ENCODE data around the gene HPS5.

HPS5 gene

GRCh38 chr11:18320617-18321016 is 1.3 kb downstream of the HPS5 start:
- no peak for DNase-seq (ENCODE audit: low spot score)

DNA sequence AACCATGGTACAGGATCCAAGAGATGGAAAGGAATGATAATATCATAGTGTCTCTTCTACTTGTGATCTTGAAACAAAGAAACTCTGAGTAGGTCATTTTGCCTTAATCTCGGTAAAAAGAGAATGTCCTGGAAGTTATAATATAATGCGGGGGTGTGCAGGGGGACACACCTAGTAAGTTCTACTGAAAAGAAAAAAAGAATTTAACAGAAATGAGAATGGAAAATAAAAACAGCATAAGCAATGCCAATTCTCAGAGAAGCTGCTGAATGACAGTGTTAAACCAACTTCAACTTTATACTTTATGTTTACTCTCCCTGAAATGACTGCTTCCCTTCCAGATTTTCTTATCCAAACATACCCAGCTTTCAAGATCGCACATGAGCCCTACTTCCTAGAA is 2.0 kb downstream of the HPS5 start:
- DNase-seq (ENCODE audit: low spot score) = no peak

- no peak for DNase-seq (ENCODE audit: low spot score)
Measured at GRCh38 chr11:18317551-18317950, 4.4 kb downstream of the HPS5 start.

- no peak for DNase-seq (ENCODE audit: low spot score)
Measured at GRCh38 chr11:18315893-18316292, 6.0 kb downstream of the HPS5 start.

DNA sequence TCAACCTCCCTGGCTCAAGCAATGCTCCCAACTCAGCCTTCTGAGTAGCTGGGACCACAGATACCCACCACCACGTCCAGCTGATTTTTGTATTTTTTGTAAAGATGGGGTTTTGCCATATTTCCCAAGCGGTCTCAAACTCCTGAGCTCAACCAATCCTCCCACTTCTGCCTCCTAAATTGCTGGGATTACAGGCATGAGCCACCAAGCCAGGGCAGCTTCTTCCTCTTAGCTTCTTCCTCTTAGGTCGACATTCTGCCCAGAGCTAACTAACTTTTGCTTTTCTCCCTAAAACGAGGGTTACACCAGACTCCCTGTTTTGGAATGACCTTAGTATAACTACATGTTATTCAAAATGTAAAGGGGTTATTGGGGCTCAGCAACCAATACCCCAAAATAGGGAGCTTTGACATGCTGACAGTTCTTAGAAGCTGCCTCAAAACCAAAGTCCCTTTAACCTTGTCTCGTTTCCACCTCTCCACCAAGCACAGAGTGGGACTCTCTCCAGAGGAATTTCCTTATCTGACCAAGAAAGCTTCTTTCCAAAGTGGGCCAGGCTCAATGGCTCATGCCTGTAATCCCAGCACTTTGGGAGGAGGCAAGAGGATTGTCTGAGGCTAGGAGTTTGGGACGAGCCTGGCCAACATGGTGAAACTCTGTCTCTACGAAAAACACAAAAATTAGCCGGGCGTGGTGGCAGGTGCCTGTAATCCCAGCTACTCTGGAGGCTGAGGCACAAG is 7.0 kb downstream of the HPS5 start:
- no peak for DNase-seq (ENCODE audit: low spot score)

DNA sequence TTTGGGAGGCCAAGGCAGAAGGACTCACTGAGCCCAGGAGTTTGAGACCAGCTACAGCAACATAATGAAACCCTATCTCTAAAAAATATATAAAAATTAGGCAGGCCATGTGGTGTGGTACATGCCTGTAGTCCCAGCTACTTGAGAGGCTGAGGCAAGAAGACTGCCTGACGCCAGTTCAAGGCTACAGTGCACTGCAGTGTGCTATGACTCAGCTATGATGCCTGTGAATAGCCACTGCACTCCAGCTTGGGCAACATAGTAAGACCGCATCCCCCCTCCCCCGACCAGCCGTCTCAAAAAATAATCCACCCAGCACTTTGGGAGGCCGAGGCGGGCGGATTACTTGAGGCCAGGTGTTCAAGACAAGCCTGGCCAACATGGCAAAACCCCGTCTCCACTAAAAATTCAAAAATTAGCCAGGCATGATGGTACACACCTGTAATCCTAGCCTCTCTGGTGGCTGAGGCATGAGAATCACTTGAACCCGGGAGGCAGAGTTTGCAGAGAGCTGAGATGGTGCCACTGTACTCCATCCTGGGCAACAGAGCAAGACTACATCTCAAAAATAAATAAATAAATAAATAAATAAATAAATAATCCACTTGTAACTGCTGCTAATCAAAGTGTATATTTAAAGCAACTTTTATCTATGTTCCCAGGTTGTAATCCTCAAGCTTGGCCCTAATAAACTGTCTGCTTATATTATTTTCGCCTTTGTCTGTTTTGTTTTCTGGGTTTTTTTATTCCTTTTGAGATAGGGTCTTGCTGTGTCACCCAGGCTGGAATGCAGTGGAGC is 7.8 kb downstream of the HPS5 start:
- no peak for DNase-seq (ENCODE audit: low spot score)

- no peak for DNase-seq (ENCODE audit: low spot score)
Measured at GRCh38 chr11:18312663-18313420, 9.1 kb downstream of the HPS5 start.

GRCh38 chr11:18312012-18312411 is 9.9 kb downstream of the HPS5 start:
- no peak for DNase-seq (ENCODE audit: low spot score)

DNA sequence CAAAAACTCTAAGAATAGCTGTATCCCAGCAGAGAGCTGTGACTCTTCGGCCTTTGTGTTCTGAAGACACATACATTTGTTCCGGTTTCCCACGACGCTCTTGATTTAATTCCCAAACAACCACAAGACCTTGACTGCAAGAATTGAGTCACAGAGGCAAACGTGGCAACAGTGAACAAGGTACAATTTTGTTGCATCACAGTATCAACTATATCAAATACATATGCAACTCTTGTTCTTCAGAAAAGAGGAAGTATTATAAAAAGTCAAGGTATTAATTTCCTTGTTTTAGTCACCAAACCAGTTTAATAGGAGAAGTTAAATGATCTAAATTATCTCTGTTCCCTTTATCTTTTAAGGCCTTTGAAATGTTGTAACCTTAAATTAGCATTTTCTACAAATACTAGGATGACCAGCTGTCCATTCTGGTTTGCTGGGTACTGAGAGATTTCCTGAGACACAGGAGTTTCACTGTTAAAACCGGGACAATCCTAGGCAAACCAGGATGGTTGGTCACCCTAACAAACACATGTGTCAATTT is 11.1 kb downstream of the HPS5 start:
- DNase-seq (ENCODE audit: low spot score) = no peak

DNA sequence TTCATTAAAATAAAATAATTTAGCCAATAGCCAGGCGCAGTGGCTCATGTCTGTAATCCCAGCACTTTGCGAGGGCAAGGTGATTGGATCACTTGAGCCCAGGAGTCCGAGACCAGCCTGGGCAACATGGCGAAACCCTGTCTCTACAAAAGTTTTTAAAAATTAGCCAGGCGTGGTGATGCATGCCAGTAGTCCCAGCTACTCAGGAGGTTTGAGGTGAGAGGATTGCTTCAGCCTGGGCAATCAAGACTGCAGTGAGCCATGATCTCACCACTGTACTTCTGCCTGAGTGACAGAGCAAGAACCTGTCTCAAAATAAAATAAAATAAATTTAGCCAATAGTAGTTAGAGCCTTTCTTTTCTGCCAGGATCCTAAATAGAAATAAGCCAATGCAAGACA is 12.2 kb downstream of the HPS5 start:
- no peak for DNase-seq (ENCODE audit: low spot score)

DNA sequence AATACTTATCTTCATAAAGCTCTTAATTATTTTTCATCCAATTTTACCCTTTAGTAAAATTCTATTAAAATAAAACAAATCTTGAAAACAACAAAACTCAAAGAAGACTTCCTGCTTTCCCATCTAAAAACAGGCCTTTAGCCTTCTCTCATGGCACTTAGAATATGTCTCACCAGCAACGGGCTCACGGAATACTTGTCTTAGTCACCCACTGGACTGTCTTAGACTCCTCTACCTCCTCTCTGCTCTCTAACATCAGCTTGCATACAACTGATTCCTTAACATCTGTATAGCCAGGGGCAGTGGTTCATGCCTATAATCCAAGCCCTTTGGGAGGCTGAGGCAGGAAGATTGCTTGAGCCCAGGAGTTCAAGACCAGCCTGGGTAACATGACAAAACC is 13.7 kb downstream of the HPS5 start:
- no peak for DNase-seq (ENCODE audit: low spot score)

- no peak for DNase-seq (ENCODE audit: low spot score)
Measured at GRCh38 chr11:18307461-18308139, 14.3 kb downstream of the HPS5 start.

DNA sequence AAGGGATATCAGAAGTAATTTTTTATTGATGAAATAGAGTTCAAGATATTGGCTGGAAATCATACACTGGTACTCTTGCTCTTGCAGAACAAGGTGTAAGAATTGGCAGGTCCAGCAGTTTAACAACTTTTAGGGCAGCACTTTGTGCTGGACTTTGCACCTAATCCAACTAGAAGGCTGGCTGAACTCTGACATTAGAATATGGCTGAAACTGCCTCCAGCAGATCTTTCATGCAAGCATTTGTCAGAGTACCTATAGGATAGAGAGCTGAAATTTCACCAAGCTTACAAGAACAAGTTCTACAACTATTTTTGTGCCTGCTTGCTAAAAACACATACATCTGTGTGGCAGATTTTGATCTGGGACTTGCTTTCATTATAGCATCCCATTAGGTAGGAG is 17.2 kb downstream of the HPS5 start:
- no peak for DNase-seq (ENCODE audit: low spot score)

DNA sequence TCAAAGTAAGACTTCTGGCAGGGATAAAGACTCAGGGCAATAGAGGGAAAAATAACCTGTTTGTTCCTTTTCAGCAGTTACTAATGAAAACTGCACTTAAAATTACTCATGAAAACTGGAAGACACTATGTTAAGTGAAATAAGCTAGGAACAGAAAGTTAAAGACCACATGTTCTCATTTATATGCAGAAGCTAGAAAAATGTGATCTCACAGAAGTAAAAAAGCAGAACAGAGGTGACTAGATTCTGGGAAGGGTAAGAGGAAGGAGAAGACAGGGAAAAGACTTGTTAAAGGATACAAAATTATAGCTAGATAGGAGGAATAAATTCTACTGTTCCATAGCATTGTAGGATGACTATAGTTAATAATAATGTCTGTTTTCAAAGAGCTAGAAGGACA is 22.2 kb downstream of the HPS5 start:
- no peak for DNase-seq (ENCODE audit: low spot score)

- DNase-seq (ENCODE audit: low spot score) = no peak
Measured at GRCh38 chr11:18295316-18295715, 26.6 kb downstream of the HPS5 start.

GRCh38 chr11:18294862-18295261 is 27.1 kb downstream of the HPS5 start:
- DNase-seq (ENCODE audit: low spot score) = no peak

DNA sequence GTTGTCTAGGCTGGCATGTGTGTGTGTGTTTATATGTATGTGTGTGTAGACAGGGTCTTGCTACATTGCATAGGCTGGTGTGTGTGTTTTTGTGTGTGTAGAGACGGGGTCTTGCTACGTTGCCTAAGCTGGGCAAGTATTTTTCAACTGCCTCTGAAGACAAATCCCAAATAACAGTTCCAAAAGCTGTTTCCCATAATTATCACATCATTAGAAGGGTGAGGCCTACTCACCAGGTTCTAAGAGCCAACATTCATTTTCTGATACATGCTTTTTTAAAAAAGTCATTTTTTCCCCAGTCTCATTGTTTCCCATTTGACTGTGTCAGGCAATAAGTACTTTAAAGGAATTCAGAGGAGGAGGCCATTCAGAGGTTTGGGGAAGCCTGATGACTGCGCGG is 33.0 kb downstream of the HPS5 start:
- no peak for DNase-seq (ENCODE audit: low spot score)

GRCh38 chr11:18285841-18286240 is 36.1 kb downstream of the HPS5 start:
- no peak for DNase-seq (ENCODE audit: low spot score)

DNA sequence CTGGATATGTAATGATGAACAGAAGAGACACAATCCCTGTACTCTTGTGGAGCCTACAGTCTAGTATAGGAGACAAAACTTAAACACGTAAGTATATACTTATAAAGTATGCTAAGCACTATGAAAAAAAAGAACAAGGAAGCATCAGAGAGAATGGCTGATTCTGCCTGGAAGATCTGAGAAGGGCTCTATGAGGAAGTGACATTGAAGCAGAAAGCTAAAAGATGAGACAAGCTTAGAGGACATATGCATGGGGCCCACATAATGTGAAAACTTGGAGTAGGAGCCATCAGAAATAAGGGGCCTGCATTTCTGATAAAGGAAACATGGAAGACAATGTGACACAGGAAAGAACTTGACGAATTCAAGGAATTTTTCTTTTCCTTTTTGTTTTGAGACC is 39.3 kb downstream of the HPS5 start:
- DNase-seq (ENCODE audit: low spot score) = no peak

GRCh38 chr11:18280438-18281045 is 41.4 kb downstream of the HPS5 start:
- DNase-seq (ENCODE audit: low spot score) = no peak

DNA sequence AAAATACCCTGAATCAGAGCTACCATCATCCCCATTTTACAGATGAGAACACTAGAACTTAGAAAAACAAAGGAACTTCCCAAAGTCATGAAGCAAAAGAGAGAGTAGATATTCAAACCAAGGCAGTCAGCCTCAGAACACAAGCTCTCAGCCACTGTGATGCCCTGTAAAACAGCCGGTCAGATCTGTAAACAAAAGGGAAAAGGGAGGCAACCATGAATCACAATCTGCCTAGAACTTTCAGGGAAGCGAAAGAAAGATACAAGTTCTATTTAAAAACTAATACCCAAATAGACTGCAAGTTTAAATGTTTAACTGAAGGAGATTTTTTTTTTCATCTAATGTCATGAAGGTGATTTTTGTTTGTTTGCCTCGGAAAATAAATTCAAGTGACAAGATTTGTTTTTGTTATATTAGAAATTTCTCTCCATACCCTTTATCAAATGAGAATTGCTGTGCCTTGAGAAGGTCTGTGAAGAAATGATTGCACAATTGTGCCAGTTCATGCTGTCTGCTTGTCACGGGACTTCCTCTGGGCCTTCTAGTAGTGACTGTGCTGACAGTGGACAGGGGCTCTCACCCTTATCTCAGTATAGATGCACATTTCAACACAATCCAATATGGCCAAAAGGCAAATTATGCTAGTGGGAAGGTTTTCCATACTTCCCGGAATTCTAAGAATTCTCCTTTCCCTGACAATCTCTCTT is 44.2 kb downstream of the HPS5 start:
- DNase-seq (ENCODE audit: low spot score) = no peak
